ENCODE data around the gene TOX2.

TOX2 gene

GRCh38 chr20:43914311-43915210 is at the start of gene TOX2:
Gene TOX2, plus strand, starts transcription at chr20:43914852. Its CDS starts 40 bp downstream, at chr20:43914892.
- no peaks in the 10 kb centered on the region for H3K36me3 ChIP-seq (ENCODE audit: control insufficient read depth, low read depth, low read length)
- no peaks in the 10 kb centered on the region for H3K9me3 ChIP-seq (ENCODE audit: control insufficient read depth, low read depth, low read length)
- H3K4me1 ChIP-seq (ENCODE audit: control insufficient read depth, low read depth, low read length) = peaks cover 5% of the 10 kb centered on the region
- H3K27ac ChIP-seq (ENCODE audit: low read length) = no peak within 1 kb of the TSS
- peaks cover 44% of the 10 kb centered on the region for H3K27me3 ChIP-seq (ENCODE audit: control insufficient read depth, insufficient read depth, low read length)
- no peak within 1 kb of the TSS for H3K9ac ChIP-seq (ENCODE audit: low read length)
- H3K4me3 ChIP-seq (ENCODE audit: low read length) = peak within 1 kb of the TSS; percentile 56

GRCh38 chr20:43868091-43868490 is 46.6 kb upstream of the TOX2 start:
- Histone ChIP-seq H3K4me3 (ENCODE audit: low read length) (no peak overlapping the region), H3K36me3 (ENCODE audit: control insufficient read depth, low read depth, low read length) (no peaks in the 10 kb centered on the region), H3K27me3 (ENCODE audit: control insufficient read depth, insufficient read depth, low read length) (no peaks in the 10 kb centered on the region), H3K9me3 (ENCODE audit: control insufficient read depth, low read depth, low read length) (no peaks in the 10 kb centered on the region), H3K27ac (ENCODE audit: low read length) (no peak overlapping the region), H3K9ac (ENCODE audit: low read length) (no peak overlapping the region), H3K4me1 (ENCODE audit: control insufficient read depth, low read depth, low read length) (no peaks in the 10 kb centered on the region)

- H3K36me3 ChIP-seq (ENCODE audit: control insufficient read depth, low read depth, low read length) = no peaks in the 10 kb centered on the region
- no peaks in the 10 kb centered on the region for H3K9me3 ChIP-seq (ENCODE audit: control insufficient read depth, low read depth, low read length)
- no peaks in the 10 kb centered on the region for H3K4me1 ChIP-seq (ENCODE audit: control insufficient read depth, low read depth, low read length)
- H3K27me3 ChIP-seq (ENCODE audit: control insufficient read depth, insufficient read depth, low read length) = no peaks in the 10 kb centered on the region
- no peak overlapping the region for H3K27ac ChIP-seq (ENCODE audit: low read length)
- no peak overlapping the region for H3K9ac ChIP-seq (ENCODE audit: low read length)
- no peak overlapping the region for H3K4me3 ChIP-seq (ENCODE audit: low read length)
These were observed 44.2 kb upstream of the TOX2 start for GRCh38 chr20:43870484-43870883.

- no peaks in the 10 kb centered on the region for H3K36me3 ChIP-seq (ENCODE audit: control insufficient read depth, low read depth, low read length)
- H3K4me3 ChIP-seq (ENCODE audit: low read length) = no peak overlapping the region
- H3K4me1 ChIP-seq (ENCODE audit: control insufficient read depth, low read depth, low read length) = no peaks in the 10 kb centered on the region
- no peaks in the 10 kb centered on the region for H3K9me3 ChIP-seq (ENCODE audit: control insufficient read depth, low read depth, low read length)
- no peak overlapping the region for H3K9ac ChIP-seq (ENCODE audit: low read length)
- no peak overlapping the region for H3K27ac ChIP-seq (ENCODE audit: low read length)
- no peaks in the 10 kb centered on the region for H3K27me3 ChIP-seq (ENCODE audit: control insufficient read depth, insufficient read depth, low read length)
These were observed 35.9 kb upstream of the TOX2 start for GRCh38 chr20:43878776-43879175.

GRCh38 chr20:43893930-43894329 is 20.7 kb upstream of the TOX2 start:
- Histone ChIP-seq H3K36me3 (ENCODE audit: control insufficient read depth, low read depth, low read length) (no peaks in the 10 kb centered on the region), H3K27ac (ENCODE audit: low read length) (no peak overlapping the region)

GRCh38 chr20:43894491-43894890 is 20.2 kb upstream of the TOX2 start:
- Histone ChIP-seq H3K4me3 (ENCODE audit: low read length) (no peak overlapping the region), H3K9ac (ENCODE audit: low read length) (no peak overlapping the region), H3K27ac (ENCODE audit: low read length) (no peak overlapping the region), H3K36me3 (ENCODE audit: control insufficient read depth, low read depth, low read length) (no peaks in the 10 kb centered on the region), H3K9me3 (ENCODE audit: control insufficient read depth, low read depth, low read length) (peaks cover 5% of the 10 kb centered on the region), H3K27me3 (ENCODE audit: control insufficient read depth, insufficient read depth, low read length) (no peaks in the 10 kb centered on the region), H3K4me1 (ENCODE audit: control insufficient read depth, low read depth, low read length) (peaks cover 21% of the 10 kb centered on the region)

More at GRCh38 chr20:43893930-43894329, 20.7 kb upstream of the TOX2 start:
- Histone ChIP-seq H3K4me3 (ENCODE audit: low read length) (no peak overlapping the region), H3K4me1 (ENCODE audit: control insufficient read depth, low read depth, low read length) (peaks cover 17% of the 10 kb centered on the region), H3K9ac (ENCODE audit: low read length) (no peak overlapping the region), H3K27me3 (ENCODE audit: control insufficient read depth, insufficient read depth, low read length) (no peaks in the 10 kb centered on the region), H3K9me3 (ENCODE audit: control insufficient read depth, low read depth, low read length) (peaks cover 5% of the 10 kb centered on the region)

GRCh38 chr20:43895235-43895634 is 19.4 kb upstream of the TOX2 start:
- Histone ChIP-seq H3K27ac (ENCODE audit: low read length) (no peak overlapping the region), H3K4me3 (ENCODE audit: low read length) (no peak overlapping the region), H3K9ac (ENCODE audit: low read length) (no peak overlapping the region), H3K36me3 (ENCODE audit: control insufficient read depth, low read depth, low read length) (no peaks in the 10 kb centered on the region), H3K4me1 (ENCODE audit: control insufficient read depth, low read depth, low read length) (peaks cover 28% of the 10 kb centered on the region), H3K27me3 (ENCODE audit: control insufficient read depth, insufficient read depth, low read length) (no peaks in the 10 kb centered on the region), H3K9me3 (ENCODE audit: control insufficient read depth, low read depth, low read length) (peaks cover 5% of the 10 kb centered on the region)

- H3K9ac ChIP-seq (ENCODE audit: low read length) = no peak overlapping the region
- H3K4me3 ChIP-seq (ENCODE audit: low read length) = peak overlapping the region; percentile 7
- no peak overlapping the region for H3K27ac ChIP-seq (ENCODE audit: low read length)
- H3K36me3 ChIP-seq (ENCODE audit: control insufficient read depth, low read depth, low read length) = no peaks in the 10 kb centered on the region
- no peaks in the 10 kb centered on the region for H3K9me3 ChIP-seq (ENCODE audit: control insufficient read depth, low read depth, low read length)
- H3K27me3 ChIP-seq (ENCODE audit: control insufficient read depth, insufficient read depth, low read length) = no peaks in the 10 kb centered on the region
- H3K4me1 ChIP-seq (ENCODE audit: control insufficient read depth, low read depth, low read length) = peaks cover 34% of the 10 kb centered on the region
These were observed 15.2 kb upstream of the TOX2 start for GRCh38 chr20:43899274-43900120.

- H3K4me1 ChIP-seq (ENCODE audit: control insufficient read depth, low read depth, low read length) = peaks cover 34% of the 10 kb centered on the region
- H3K27me3 ChIP-seq (ENCODE audit: control insufficient read depth, insufficient read depth, low read length) = no peaks in the 10 kb centered on the region
- no peaks in the 10 kb centered on the region for H3K36me3 ChIP-seq (ENCODE audit: control insufficient read depth, low read depth, low read length)
- no peak overlapping the region for H3K27ac ChIP-seq (ENCODE audit: low read length)
- H3K9me3 ChIP-seq (ENCODE audit: control insufficient read depth, low read depth, low read length) = no peaks in the 10 kb centered on the region
- H3K4me3 ChIP-seq (ENCODE audit: low read length) = peak overlapping the region; percentile 7
- H3K9ac ChIP-seq (ENCODE audit: low read length) = no peak overlapping the region
These were observed 14.6 kb upstream of the TOX2 start for GRCh38 chr20:43900121-43900466.

- peaks cover 32% of the 10 kb centered on the region for H3K4me1 ChIP-seq (ENCODE audit: control insufficient read depth, low read depth, low read length)
- H3K27ac ChIP-seq (ENCODE audit: low read length) = no peak overlapping the region
- H3K9ac ChIP-seq (ENCODE audit: low read length) = no peak overlapping the region
- H3K9me3 ChIP-seq (ENCODE audit: control insufficient read depth, low read depth, low read length) = no peaks in the 10 kb centered on the region
- no peaks in the 10 kb centered on the region for H3K27me3 ChIP-seq (ENCODE audit: control insufficient read depth, insufficient read depth, low read length)
- no peaks in the 10 kb centered on the region for H3K36me3 ChIP-seq (ENCODE audit: control insufficient read depth, low read depth, low read length)
- no peak overlapping the region for H3K4me3 ChIP-seq (ENCODE audit: low read length)
These were observed 14.2 kb upstream of the TOX2 start for GRCh38 chr20:43900496-43900895.

- no peak overlapping the region for H3K27ac ChIP-seq (ENCODE audit: low read length)
- H3K9ac ChIP-seq (ENCODE audit: low read length) = no peak overlapping the region
- no peak overlapping the region for H3K4me3 ChIP-seq (ENCODE audit: low read length)
- H3K27me3 ChIP-seq (ENCODE audit: control insufficient read depth, insufficient read depth, low read length) = no peaks in the 10 kb centered on the region
- no peaks in the 10 kb centered on the region for H3K9me3 ChIP-seq (ENCODE audit: control insufficient read depth, low read depth, low read length)
- H3K36me3 ChIP-seq (ENCODE audit: control insufficient read depth, low read depth, low read length) = no peaks in the 10 kb centered on the region
- H3K4me1 ChIP-seq (ENCODE audit: control insufficient read depth, low read depth, low read length) = peaks cover 32% of the 10 kb centered on the region
These were observed 13.4 kb upstream of the TOX2 start for GRCh38 chr20:43901296-43901695.

All from iPS-18a (cell line).